GF-D8 (cell line): Measurements from ENCODE around the gene GALNT17.
"Not testable (repeated sequence)": the region's sequence is repeated elsewhere in the genome, so short reads cannot be mapped to it uniquely, and the experiment has no call there.

Experiments used
- DNase-seq: peaks from one replicate; lab custom pipeline; 2025; lab: John Stamatoyannopoulos, UW

GALNT17 gene

DNA sequence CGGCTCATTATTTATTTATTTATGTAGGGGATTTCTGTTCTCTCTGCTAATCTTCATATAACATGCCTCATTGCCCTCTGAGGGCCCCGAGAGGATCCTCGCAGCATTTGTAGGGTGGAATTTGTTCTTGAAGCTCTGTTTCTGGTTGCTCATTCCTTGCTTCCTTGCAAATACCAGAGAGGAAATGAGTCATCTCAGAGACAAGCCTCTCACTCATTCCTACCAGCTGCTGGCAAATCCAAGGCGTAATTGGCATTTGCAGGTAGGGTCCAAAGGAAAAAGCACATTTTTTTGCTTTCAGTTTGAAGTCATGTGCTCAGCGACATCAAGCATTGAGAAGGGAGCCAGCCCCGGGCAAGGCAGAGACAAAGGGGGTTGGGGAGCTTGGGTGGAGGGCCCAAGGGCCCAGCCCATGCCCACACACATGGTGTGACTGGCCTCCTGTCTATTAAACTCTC lies 501.6 kb downstream of the GALNT17 start:
- DNase-seq = no peak

DNA sequence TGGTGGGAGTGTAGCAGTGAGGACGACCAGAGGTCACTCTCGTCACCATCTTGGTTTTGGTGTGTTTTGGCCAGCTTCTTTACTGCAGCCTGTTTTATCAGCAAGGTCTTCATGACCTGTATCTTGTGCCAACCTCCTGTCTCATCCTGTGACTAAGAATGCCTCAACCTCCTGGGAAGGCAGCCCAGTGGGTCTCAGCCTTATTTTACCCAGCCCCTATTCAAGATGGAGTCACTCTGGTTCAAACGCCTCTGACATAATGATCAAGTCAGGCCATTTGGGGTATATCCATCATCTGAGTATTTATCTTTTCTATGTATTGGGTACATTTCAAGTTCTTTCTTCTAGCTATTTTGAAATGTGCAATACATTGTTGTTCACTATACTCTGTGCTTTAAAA lies 503.9 kb downstream of the GALNT17 start:
- DNase-seq = not testable (repeated sequence)

DNA sequence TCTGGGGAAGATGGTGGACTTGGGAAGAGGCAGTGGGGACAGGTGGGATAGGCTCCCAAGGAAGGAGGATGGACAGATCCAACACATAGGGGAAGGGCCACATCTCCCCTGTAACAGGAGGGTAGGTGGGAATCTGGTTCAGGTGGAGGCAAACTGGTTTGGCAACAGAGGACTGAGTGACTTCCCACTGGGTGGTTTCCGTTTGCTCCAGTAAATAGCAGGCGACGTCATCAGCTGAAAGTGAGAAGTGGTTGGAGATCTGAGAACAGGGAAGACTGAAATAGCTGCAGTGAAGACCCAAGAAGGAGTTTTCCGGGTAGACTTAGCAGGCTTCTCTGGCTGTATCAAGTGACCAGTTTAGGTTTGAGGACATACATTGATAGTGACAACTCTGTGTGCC lies 504.4 kb downstream of the GALNT17 start:
- no peak for DNase-seq

DNA sequence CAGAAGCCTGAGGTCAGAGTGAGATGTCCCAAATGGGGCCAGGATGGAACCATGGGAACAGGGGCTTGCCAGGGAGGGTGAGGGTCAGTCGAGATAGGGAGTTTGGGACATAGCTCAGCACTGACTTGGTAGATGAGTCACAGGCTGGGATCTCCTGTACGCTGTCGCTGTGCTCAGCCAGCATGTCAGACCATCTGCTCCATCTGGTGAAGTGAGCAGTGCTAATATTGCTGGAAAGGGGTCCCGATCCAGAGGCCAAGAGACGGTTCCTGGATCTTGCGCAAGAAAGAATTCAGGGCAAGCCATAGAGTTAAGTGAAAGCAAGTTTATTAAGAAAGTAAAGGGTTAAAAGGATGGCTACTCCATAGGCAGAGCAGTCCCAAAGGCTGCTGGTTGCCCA lies 505.6 kb downstream of the GALNT17 start:
- no peak for DNase-seq

DNA sequence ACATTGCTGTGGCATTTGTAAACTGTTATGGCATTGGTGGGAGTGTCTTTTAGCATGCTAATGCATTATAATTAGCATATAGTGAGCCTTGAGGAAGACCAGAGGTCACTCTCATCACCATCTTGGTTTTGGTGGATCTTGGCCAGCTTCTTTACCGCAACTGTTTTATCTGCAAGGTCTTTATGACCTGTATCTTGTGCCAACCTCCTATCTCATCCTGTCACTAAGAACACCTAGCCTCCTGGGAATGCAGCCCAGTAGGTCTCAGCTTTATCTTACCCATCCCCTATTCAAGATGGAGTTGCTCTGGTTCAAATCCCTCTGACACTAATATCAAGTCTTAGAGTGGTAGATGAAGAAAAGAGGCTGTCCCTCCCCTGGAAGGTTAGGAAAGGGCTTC lies 506.2 kb downstream of the GALNT17 start:
- no peak for DNase-seq

DNA sequence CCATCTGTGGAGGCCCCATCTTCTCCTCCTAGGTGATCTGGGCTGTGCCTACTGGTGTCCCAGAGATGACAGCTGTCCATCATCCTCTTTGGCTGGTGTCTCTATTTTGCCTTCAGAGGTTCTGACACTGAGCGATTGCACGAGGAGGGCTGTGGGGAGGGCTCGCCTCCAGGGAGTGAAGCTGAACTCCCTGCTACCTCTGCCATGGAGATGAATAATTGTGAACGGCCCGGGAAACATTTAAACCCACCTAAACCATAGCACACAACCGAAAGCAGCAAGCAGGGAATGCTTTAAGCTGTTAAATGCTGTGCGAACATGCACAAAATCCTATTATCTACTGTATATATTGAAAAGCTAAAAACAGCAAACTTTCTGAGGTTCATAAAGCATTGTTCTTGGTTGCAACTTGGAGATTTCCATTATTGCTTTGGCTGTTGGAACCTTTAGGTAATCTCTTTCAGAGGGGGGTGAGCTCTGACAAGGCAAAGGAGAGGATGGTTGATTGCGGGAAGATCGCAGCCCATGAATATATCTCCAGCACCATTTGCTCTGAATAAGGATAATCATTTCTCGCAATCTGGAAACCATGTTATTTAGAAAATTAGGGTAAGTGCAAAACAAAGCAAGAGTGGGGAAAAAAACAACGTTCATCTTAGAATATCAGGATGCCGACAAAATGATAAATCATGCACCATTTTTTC lies 507.6 kb downstream of the GALNT17 start:
- DNase-seq = no peak

- not testable (repeated sequence) for DNase-seq
Observed at GRCh38 chr7:71643031-71643430, 511.1 kb downstream of the GALNT17 start.

- no peak for DNase-seq
Observed at GRCh38 chr7:71645836-71646235, 513.9 kb downstream of the GALNT17 start.

DNA sequence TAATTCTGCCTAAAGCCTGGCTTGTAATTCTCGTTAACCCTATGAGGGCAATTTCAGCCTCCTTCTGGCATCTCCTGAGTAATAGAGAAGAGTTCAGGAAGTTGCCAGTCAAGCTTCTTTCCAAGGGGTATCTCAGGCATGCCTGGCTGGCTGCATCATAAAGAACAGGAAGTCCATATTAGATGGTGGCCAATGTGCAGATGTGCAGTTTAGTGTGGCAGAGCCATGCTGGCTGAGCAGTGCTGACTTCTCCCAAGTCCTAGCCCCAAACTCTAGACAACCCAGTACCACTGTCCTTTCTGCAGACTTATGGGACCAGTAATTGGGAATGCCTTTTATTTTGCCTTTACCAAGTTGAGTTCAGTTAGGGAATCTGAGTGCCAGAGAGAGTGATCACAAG lies 517.9 kb downstream of the GALNT17 start:
- no peak for DNase-seq

GRCh38 chr7:71650653-71651337 lies 518.9 kb downstream of the GALNT17 start:
- no peak for DNase-seq

GRCh38 chr7:71652510-71652909 lies 520.6 kb downstream of the GALNT17 start:
- no peak for DNase-seq

- DNase-seq = no peak
Observed at GRCh38 chr7:71657386-71657785, 525.4 kb downstream of the GALNT17 start.

- DNase-seq = no peak
Observed at GRCh38 chr7:71659622-71660021, 527.7 kb downstream of the GALNT17 start.

DNA sequence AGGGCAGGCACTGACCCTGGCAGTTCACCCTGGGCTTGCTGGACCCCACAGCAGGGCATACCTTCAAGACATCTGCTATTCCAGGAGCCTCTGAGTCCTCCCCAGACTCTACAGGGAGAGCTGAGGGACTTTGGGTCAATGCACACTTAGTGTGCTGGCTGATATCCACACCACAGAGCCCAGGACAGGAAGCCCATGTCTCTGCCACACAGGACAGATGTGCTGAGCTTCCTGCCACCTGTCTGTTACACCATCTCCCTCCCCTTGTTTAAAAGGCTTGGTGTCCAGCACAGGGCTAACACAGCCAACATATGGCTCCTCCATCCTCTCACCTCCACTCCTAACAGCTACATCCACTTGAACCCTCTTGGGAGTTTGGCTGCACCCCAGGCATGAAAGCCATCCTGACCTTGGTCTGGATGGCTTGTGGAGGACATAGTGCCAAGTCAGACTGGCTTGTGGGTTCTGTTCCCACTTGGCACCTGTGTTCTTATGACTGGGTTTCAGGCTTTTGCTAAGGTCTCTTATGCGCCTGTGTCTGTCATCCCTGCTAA lies 529.8 kb downstream of the GALNT17 start:
- no peak for DNase-seq

DNA sequence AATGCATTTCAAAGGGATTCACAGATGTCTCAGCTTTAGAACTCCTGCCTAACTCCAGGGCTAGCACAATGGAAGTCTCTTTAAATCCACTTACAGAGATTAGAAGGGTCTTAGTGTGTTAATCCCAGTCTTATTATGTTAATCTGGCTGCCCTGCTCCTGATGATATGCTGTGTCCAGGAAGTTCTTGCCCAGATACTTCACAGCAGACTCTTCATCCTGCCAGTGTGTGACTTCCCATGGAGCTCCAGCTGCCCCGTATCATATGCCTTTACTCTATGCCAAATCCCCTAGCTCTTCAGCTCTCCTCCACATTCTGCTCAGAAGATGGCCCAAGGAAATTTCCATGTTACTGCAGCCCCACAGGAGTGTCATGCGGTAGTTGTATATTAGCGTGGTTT lies 533.8 kb downstream of the GALNT17 start:
- no peak for DNase-seq

DNA sequence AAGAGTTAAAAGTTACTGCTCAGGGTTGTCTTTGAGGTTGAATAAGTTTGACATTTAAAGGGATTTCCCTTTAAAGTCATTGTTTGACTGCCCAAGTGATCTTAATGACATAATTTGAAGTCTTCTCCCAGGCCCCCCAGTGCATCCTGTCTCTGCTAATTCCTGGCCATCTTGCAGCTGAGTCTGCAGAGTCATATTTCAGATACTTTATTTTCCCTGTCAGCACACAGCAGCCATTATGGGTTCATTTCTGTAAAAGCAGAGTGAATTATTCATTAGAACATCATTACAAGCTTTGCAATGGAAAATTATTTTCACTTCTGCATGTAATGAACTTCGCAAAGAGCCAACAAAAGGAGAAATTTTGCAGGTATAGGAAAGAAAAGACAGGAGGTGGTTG lies 536.6 kb downstream of the GALNT17 start:
- no peak for DNase-seq

DNA sequence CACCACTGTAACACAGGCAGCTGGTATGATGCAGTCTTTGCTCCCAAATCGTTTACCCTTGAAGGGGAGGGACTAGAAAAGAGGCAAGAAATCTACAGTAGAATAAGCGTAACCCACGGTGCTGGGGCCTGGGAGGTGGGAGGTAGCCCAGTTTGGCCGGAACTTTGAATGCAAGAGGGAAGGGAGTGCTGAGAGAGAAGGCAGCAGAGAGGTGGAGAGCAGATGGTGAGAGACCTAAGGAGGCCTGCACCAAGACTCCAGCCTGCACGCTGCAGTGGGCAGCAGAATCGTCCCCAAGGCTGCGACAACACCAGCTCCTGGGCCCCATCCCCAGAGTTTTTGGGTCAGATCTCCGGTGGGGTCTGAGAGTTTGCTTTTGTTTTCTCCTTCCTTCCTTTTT lies 547.5 kb downstream of the GALNT17 start:
- DNase-seq = no peak

DNA sequence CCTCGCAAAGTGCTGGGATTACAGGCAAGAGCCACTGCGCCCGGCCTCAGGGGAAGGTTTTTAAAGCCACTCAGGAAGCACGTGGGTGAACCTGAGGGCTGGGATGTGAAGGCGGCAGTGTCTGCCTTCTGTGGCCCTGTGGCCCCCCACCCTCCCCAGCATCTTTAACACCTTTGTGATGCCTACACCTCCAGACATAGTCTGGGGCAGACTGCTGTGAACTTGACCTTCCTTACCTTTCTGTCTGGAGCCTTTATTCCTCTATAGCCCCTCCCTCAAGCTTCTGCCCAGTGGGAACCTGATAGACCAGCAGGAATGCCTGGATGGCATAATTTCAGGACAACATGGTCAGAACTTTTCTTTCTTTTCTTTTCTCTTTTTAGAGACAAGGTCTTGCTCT lies 550.2 kb downstream of the GALNT17 start:
- DNase-seq = no peak

DNA sequence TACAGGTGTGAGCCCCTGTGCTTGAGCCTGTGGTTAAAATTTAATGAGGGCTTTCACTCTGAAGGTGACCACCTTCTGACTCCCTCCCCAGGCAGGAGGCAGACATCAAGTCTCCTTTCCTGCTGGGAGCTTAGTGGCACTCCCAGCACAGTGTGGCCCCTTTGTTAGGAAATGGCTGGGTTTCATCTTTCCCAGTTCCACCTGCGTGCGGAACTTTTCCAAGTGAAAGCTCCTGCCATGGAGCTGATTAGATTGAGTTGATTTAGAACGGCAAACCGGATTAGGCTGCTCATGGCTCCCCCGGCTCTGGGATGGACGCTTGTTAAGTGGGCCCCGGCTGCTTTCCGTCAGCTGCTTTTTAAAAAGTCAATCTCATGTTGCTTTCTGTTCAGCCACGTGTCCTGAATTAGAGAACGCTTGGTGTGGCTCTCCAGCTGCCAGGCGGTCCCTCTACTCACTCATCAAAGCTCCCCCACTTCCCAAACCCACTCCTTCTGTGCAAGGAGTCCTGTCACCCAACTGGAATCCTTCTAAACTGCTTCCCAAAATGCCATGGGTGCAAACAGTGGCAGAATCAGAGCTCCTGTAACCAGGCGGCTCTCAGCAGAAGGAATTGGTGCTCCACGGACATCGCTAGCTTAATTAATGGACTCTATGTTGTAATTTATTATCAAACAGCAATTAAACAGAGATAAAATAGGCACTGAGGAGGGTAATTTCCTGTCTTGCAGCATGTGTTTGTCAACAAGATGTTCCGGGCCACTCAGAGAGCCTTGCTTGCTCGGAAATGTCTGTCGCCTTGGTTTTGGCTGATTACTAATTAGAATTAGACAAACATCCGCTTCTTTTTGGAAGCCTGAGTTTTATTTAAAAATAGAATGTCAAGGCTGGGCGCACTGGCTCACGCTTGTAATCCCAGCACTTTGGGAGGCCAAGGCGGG lies 551.2 kb downstream of the GALNT17 start:
- DNase-seq = no peak

DNA sequence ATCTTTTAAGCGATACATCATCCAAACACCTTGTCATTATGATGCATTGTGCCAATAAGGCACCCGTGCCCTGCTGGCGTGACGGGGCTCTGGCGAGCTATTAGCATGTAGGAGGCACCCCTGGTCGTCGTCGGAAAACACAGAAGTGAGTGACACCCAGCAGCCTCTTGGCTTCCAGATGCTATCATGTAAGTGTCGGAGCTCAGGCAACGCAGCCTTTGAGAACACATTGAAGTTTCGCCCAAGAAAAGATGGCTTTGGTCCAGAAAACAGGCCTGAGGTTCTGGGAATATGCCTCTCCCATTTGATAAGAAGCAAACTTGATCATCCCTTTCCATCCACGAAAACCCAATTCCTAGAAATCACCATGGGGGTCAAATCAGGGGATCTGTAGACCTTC lies 555.3 kb downstream of the GALNT17 start:
- DNase-seq = no peak

- DNase-seq = no peak
Observed at GRCh38 chr7:71687831-71688599, 556.1 kb downstream of the GALNT17 start.

DNA sequence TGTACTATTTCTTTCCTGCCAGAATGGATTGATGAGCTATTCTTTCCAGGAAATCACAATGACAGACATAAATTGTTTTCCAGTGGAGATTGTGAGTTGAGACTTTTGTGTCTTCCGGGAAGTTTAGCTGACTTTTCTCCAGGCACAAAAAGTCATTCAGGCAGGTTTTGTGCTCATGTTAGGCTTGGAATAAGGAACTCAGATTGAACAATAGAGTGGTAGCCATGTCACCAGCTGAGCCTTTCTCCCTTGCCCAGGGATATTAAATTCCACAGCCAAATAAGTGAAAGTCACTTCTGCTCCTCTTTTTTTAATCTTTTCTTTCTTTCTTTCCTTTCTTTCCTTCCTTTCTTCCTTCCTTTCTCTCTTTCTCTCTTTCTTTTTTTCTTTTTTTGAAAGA lies 559.6 kb downstream of the GALNT17 start:
- no peak for DNase-seq
